ENCODE results near the gene CASR. TPM values are rescaled to one million over a fixed set of nuclear protein-coding genes. Genes with fewer than 3 reads are reported as not detected.
"Not testable (repeated sequence)": the region's sequence is repeated elsewhere in the genome, so short reads cannot be mapped to it uniquely, and the experiment has no call there.

Gene CASR
- total and polyA plus RNA-seq, 8 donors, result 6.9 to 24.6 (median 10.5) TPM

- H3K36me3 ChIP-seq, result no peaks in the 10 kb centered on the region
- H3K27ac ChIP-seq, result peak overlapping the region in 2 of 4 donors; percentile 2 to 61
- DNase-seq, result no peak
- no peak for ATAC-seq
- TF ChIP-seq, protein P1, sequence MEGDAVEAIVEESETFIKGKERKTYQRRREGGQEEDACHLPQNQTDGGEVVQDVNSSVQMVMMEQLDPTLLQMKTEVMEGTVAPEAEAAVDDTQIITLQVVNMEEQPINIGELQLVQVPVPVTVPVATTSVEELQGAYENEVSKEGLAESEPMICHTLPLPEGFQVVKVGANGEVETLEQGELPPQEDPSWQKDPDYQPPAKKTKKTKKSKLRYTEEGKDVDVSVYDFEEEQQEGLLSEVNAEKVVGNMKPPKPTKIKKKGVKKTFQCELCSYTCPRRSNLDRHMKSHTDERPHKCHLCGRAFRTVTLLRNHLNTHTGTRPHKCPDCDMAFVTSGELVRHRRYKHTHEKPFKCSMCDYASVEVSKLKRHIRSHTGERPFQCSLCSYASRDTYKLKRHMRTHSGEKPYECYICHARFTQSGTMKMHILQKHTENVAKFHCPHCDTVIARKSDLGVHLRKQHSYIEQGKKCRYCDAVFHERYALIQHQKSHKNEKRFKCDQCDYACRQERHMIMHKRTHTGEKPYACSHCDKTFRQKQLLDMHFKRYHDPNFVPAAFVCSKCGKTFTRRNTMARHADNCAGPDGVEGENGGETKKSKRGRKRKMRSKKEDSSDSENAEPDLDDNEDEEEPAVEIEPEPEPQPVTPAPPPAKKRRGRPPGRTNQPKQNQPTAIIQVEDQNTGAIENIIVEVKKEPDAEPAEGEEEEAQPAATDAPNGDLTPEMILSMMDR (IDR thresholded peaks at IDR 0.05), result no peak
- WGBS, 2 donors, result 65 to 71% methylated on average over 3 of the region's 3 CpGs
- no peak overlapping the region for H3K4me3 ChIP-seq
- no peaks in the 10 kb centered on the region for H3K27me3 ChIP-seq
- H3K4me1 ChIP-seq, result peaks cover 0 to 7% (median 0%) of the 10 kb centered on the region in 3 donors
- no peaks in the 10 kb centered on the region for H3K9me3 ChIP-seq
- FAIRE-seq, result no peak
- intact Hi-C loops (cut with DNase I), result no loop called here
Measured at GRCh38 chr3:122190525-122190924, 7.1 kb downstream of the CASR start.

- TF ChIP-seq, protein P1 (IDR thresholded peaks at IDR 0.05), result no peak
- Histone ChIP-seq H3K27me3 (no peaks in the 10 kb centered on the region), H3K4me3 (no peak overlapping the region), H3K4me1 (no peaks in the 10 kb centered on the region), H3K36me3 (no peaks in the 10 kb centered on the region), H3K9me3 (no peaks in the 10 kb centered on the region), H3K27ac (no peak overlapping the region)
- no peak for DNase-seq
- no peak for ATAC-seq
- no peak for FAIRE-seq
- intact Hi-C loops (cut with DNase I), result no loop called here
- WGBS, 2 donors, result 91% methylated on average over 2 of the region's 2 CpGs
Measured at GRCh38 chr3:122198966-122199365, 15.5 kb downstream of the CASR start.

DNA sequence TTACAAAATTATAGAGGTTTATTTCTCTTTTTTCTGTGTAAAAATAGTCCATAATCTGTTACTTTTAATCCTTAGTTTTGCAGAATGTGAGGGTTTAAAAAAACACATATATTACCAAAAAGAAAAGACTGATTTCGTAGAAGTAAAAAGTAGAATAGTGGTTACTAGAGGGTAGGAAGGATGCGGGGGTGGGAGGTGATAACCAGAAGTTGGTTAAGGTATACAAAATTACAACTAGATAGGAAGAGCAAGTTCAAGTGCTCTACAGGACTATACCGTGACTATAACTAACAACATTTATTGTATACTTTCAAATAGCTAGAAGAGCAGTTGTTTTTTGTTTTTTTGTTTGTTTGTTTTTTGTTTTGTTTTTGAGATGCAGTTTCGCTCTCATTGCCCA is 16.1 kb downstream of the CASR start:
- ATAC-seq, result no peak
- TF ChIP-seq, protein P1 (IDR thresholded peaks at IDR 0.05), result no peak
- 84 to 91% methylated on average over 4 of the region's 4 CpGs for WGBS, 2 donors
- no peaks in the 10 kb centered on the region for H3K9me3 ChIP-seq
- no peak overlapping the region for H3K27ac ChIP-seq
- no peak overlapping the region for H3K4me3 ChIP-seq
- DNase-seq, result no peak
- H3K4me1 ChIP-seq, result no peaks in the 10 kb centered on the region
- no peaks in the 10 kb centered on the region for H3K27me3 ChIP-seq
- intact Hi-C loops (cut with DNase I), result no loop called here
- FAIRE-seq, result no peak
- no peaks in the 10 kb centered on the region for H3K36me3 ChIP-seq

GRCh38 chr3:122200661-122201060 is 17.2 kb downstream of the CASR start:
- intact Hi-C loops (cut with DNase I), result no loop called here
- no peak overlapping the region for H3K4me3 ChIP-seq
- H3K9me3 ChIP-seq, result no peaks in the 10 kb centered on the region
- ATAC-seq (no peak), FAIRE-seq (no peak), DNase-seq (no peak)
- H3K36me3 ChIP-seq, result no peaks in the 10 kb centered on the region
- H3K27me3 ChIP-seq, result no peaks in the 10 kb centered on the region
- H3K4me1 ChIP-seq, result no peaks in the 10 kb centered on the region
- 54 to 62% methylated on average over 2 of the region's 3 CpGs for WGBS, 2 donors
- no peak overlapping the region for H3K27ac ChIP-seq
- TF ChIP-seq, protein P1 (IDR thresholded peaks at IDR 0.05), result no peak

DNA sequence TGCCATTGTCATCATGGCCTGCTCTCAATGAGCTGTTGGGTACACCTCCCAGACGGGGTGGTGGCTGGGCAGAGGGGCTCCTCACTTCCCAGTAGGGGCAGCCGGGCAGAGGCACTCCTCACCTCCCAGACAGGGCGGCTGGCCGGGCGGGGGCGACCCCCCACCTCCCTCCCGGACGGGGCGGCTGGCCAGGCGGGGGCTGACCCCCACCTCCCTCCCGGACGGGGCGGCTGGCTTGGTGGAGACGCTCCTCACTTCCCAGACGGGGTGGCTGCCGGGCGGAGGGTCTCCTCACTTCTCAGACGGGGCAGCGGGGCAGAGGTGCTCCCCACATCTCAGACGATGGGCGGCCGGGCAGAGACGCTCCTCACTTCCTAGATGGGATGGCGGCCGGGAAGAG is 18.0 kb downstream of the CASR start:
- H3K9me3 ChIP-seq; ATAC-seq; H3K36me3 ChIP-seq; H3K4me1 ChIP-seq; FAIRE-seq; H3K27me3 ChIP-seq; H3K4me3 ChIP-seq; intact Hi-C loops (cut with DNase I); H3K27ac ChIP-seq: not testable (repeated sequence)
- peak in 1 of 6 donors; percentile 55 for DNase-seq
- WGBS, 2 donors, result 92 to 97% methylated on average over 15 to 24 of the region's 25 CpGs

GRCh38 chr3:122208579-122208978 is 25.1 kb downstream of the CASR start:
- Histone ChIP-seq H3K27ac (no peak overlapping the region), H3K27me3 (no peaks in the 10 kb centered on the region), H3K4me3 (no peak overlapping the region), H3K36me3 (no peaks in the 10 kb centered on the region), H3K9me3 (no peaks in the 10 kb centered on the region), H3K4me1 (no peaks in the 10 kb centered on the region)
- DNase-seq, result no peak
- ATAC-seq, result no peak
- 47 to 60% methylated on average over 4 of the region's 4 CpGs for WGBS, 2 donors
- FAIRE-seq, result no peak
- TF ChIP-seq, protein P1 (IDR thresholded peaks at IDR 0.05), result no peak
- intact Hi-C loops (cut with DNase I), result no loop called here
